Neural progenitor cell (in vitro differentiated cells): Measurements from ENCODE around the gene USP31. TPM values are rescaled to one million over a fixed set of nuclear protein-coding genes. Genes with fewer than 3 reads are reported as not detected.

Experiments
- DNase-seq: peaks from one replicate; pipeline ENCODE4 v3.0.0-alpha.2; 2016; ENCODE audit warnings: low spot score
- H2AFZ ChIP-seq: fragments of 200-600 bp; sonication (generic); replicated peaks from 2 replicates; pipeline ENCODE4 v1.6.1; 2016; ENCODE audit warnings: antibody characterized with exemption
- H3F3A ChIP-seq: fragments of 200-600 bp; sonication (generic); 2 replicates; pipeline ENCODE4 v1.6.1; 2016; ENCODE audit warnings: antibody characterized with exemption, low read depth
- H3K27ac ChIP-seq: fragments of 200-600 bp; sonication (generic); 2 replicates; pipeline ENCODE4 v1.5.1; 2016; ENCODE audit warnings: mild to moderate bottlenecking
- H3K27me3 ChIP-seq: fragments of 200-600 bp; sonication (generic); 2 replicates; pipeline ENCODE4 v1.6.1; 2016; ENCODE audit warnings: mild to moderate bottlenecking, moderate library complexity
- H3K36me3 ChIP-seq: fragments of 200-600 bp; sonication (generic); 2 replicates; pipeline ENCODE4 v1.5.1; 2016
- H3K4me1 ChIP-seq: fragments of 200-600 bp; sonication (generic); 2 replicates; pipeline ENCODE4 v1.6.1; 2016; ENCODE audit warnings: mixed run types
- H3K4me2 ChIP-seq: fragments of 200-600 bp; sonication (generic); 2 replicates; pipeline ENCODE4 v1.6.1; 2016
- H3K4me3 ChIP-seq: fragments of 200-600 bp; sonication (generic); 2 replicates; pipeline ENCODE4 v1.5.1; 2016
- H3K79me2 ChIP-seq: fragments of 200-600 bp; sonication (generic); 2 replicates; pipeline ENCODE4 v1.6.1; 2016; ENCODE audit warnings: low read depth
- H3K9ac ChIP-seq: fragments of 200-600 bp; sonication (generic); 2 replicates; pipeline ENCODE4 v1.6.1; 2016
- H3K9me3 ChIP-seq: fragments of 200-600 bp; sonication (generic); 2 replicates; pipeline ENCODE4 v1.5.1; 2016; ENCODE audit warnings: low read depth
- H4K20me1 ChIP-seq: fragments of 200-600 bp; sonication (generic); 2 replicates; pipeline ENCODE4 v1.6.1; 2016; ENCODE audit warnings: low read depth
- H3K27ac Mint-ChIP-seq: 3 replicates; pipeline ENCODE4 v1.8.0; 2021; ENCODE audit warnings: mixed read lengths
- H3K27me3 Mint-ChIP-seq: 2 replicates; pipeline ENCODE4 v1.8.0; 2022; ENCODE audit warnings: low read depth, mild to moderate bottlenecking, inconsistent platforms, moderate library complexity, mixed read lengths; ENCODE audit not compliant: insufficient read depth
- H3K36me3 Mint-ChIP-seq: 3 replicates; pipeline ENCODE4 v1.8.0; 2021; ENCODE audit warnings: mixed read lengths
- H3K4me1 Mint-ChIP-seq: 3 replicates; pipeline ENCODE4 v1.8.0; 2021; ENCODE audit warnings: mixed read lengths
- H3K4me3 Mint-ChIP-seq: 3 replicates; pipeline ENCODE4 v1.8.0; 2021; ENCODE audit warnings: mild to moderate bottlenecking, moderate library complexity, mixed read lengths
- H3K9me3 Mint-ChIP-seq: 3 replicates; pipeline ENCODE4 v1.8.0; 2020; ENCODE audit warnings: mixed read lengths
- CTCF ChIP-seq: fragments of 200-600 bp; sonication (generic); IDR thresholded peaks from 2 replicates; pipeline ENCODE4 v1.5.1; 2017; ENCODE audit warnings: antibody characterized with exemption, mild to moderate bottlenecking
- EZH2 ChIP-seq: fragments of 200-600 bp; sonication (generic); IDR thresholded peaks from 2 replicates; pipeline ENCODE4 v1.6.1; 2017; ENCODE audit warnings: antibody characterized with exemption, mild to moderate bottlenecking, moderate library complexity
- EZH2phosphoT487 ChIP-seq: fragments of 200-600 bp; sonication (generic); IDR thresholded peaks from 2 replicates; pipeline ENCODE4 v1.6.1; 2017; ENCODE audit warnings: antibody characterized with exemption
- total RNA-seq: library from RNA; depleted of rRNA; stranded (reverse); fragments of >200 nt; gene quantifications from 2 replicates; pipeline ENCODE4 v1.2.3, GENCODE V29; 2015; ENCODE audit warnings: low replicate concordance

The USP31 gene
- total RNA-seq, 1 donor from 2014 or later = 9.0 TPM

GRCh38 chr16:23105309-23105708 is 43.9 kb downstream of the USP31 start:
- H2AFZ ChIP-seq = no peak overlapping the region
- no peaks in the 10 kb centered on the region for H3K27me3 ChIP-seq
- Mint-ChIP-seq H3K9me3 (no peaks in the 10 kb centered on the region), H3K4me1 (no peaks in the 10 kb centered on the region), H3K27me3 (peaks cover 2% of the 10 kb centered on the region), H3K36me3 (peaks cover 32% of the 10 kb centered on the region), H3K4me3 (no peak overlapping the region), H3K27ac (no peak overlapping the region)
- H3K9me3 ChIP-seq = no peaks in the 10 kb centered on the region
- peaks cover 14% of the 10 kb centered on the region for H3K79me2 ChIP-seq
- no peaks in the 10 kb centered on the region for H4K20me1 ChIP-seq
- no peak overlapping the region for H3K4me2 ChIP-seq
- no peak overlapping the region for H3K27ac ChIP-seq
- no peaks in the 10 kb centered on the region for H3F3A ChIP-seq
- H3K9ac ChIP-seq = no peak overlapping the region
- no peak overlapping the region for H3K4me3 ChIP-seq
- H3K4me1 ChIP-seq = no peaks in the 10 kb centered on the region
- no peak for DNase-seq
- H3K36me3 ChIP-seq = peaks cover under 1% of the 10 kb centered on the region
- TF ChIP-seq CTCF (no peak), EZH2phosphoT487 (no peak), EZH2 (no peak)

- no peak overlapping the region for H3K27ac ChIP-seq
- TF ChIP-seq CTCF (no peak), EZH2phosphoT487 (no peak), EZH2 (no peak)
- H3K27me3 ChIP-seq = no peaks in the 10 kb centered on the region
- H2AFZ ChIP-seq = no peak overlapping the region
- no peaks in the 10 kb centered on the region for H4K20me1 ChIP-seq
- Mint-ChIP-seq H3K36me3 (peaks cover 39% of the 10 kb centered on the region), H3K27ac (no peak overlapping the region), H3K4me3 (no peak overlapping the region), H3K4me1 (no peaks in the 10 kb centered on the region), H3K9me3 (no peaks in the 10 kb centered on the region), H3K27me3 (peaks cover 2% of the 10 kb centered on the region)
- peaks cover 8% of the 10 kb centered on the region for H3K36me3 ChIP-seq
- H3K79me2 ChIP-seq = peaks cover 12% of the 10 kb centered on the region
- no peaks in the 10 kb centered on the region for H3K4me1 ChIP-seq
- H3K9ac ChIP-seq = no peak overlapping the region
- H3K9me3 ChIP-seq = no peaks in the 10 kb centered on the region
- H3F3A ChIP-seq = no peaks in the 10 kb centered on the region
- H3K4me2 ChIP-seq = no peak overlapping the region
- H3K4me3 ChIP-seq = no peak overlapping the region
- DNase-seq = no peak
Observed at GRCh38 chr16:23104032-23104955, 45.0 kb downstream of the USP31 start.

- H4K20me1 ChIP-seq = no peaks in the 10 kb centered on the region
- no peak overlapping the region for H3K4me3 ChIP-seq
- no peak overlapping the region for H3K9ac ChIP-seq
- H3F3A ChIP-seq = no peaks in the 10 kb centered on the region
- Mint-ChIP-seq H3K9me3 (peaks cover 5% of the 10 kb centered on the region), H3K36me3 (peaks cover 42% of the 10 kb centered on the region), H3K4me3 (no peak overlapping the region), H3K27me3 (peaks cover 2% of the 10 kb centered on the region), H3K27ac (no peak overlapping the region), H3K4me1 (no peaks in the 10 kb centered on the region)
- H3K27ac ChIP-seq = no peak overlapping the region
- H3K4me1 ChIP-seq = no peaks in the 10 kb centered on the region
- H3K9me3 ChIP-seq = no peaks in the 10 kb centered on the region
- TF ChIP-seq EZH2 (no peak), CTCF (no peak), EZH2phosphoT487 (no peak)
- H3K36me3 ChIP-seq = peaks cover 8% of the 10 kb centered on the region
- no peak for DNase-seq
- peaks cover 5% of the 10 kb centered on the region for H3K79me2 ChIP-seq
- no peak overlapping the region for H2AFZ ChIP-seq
- H3K4me2 ChIP-seq = no peak overlapping the region
- H3K27me3 ChIP-seq = no peaks in the 10 kb centered on the region
Observed at GRCh38 chr16:23103603-23104002, 45.6 kb downstream of the USP31 start.
